Endothelial cell of umbilical vein (primary cell): ENCODE data around the gene PRDM12. TPM values are rescaled to one million over a fixed set of nuclear protein-coding genes. Genes with fewer than 3 reads are reported as not detected.

Experiments
- BruUV-seq: library from RNA; stranded (reverse); fragments of 400-500 nt; replicated peaks from 2 replicates; lab custom pipeline; 2021; lab: Mats Ljungman, UMichigan
- CTCF ChIA-PET: fragments of 300-600, 350-600 bp; sonication (Branson Sonifier 250); formaldehyde crosslinking; loops from one replicate; lab custom pipeline; 2021; ENCODE audit warnings: antibody characterized with exemption, inconsistent platforms; lab: Charles Lee
- POLR2A ChIA-PET: fragments of 300-600, 350-600 bp; sonication (Branson Sonifier 250); formaldehyde crosslinking; loops from one replicate; lab custom pipeline; 2021; ENCODE audit warnings: antibody characterized with exemption, inconsistent platforms; lab: Charles Lee
- DNase-seq: peaks from one replicate; pipeline ENCODE4 v3.0.0-alpha.2; 2011; ENCODE audit warnings: low read depth, low spot score
- FAIRE-seq: peaks from 2 replicates; lab custom pipeline; 2011; peaks lifted over from hg19 to GRCh38; lab: Jason Lieb, UNC
- H2AFZ ChIP-seq: 2 replicates; pipeline ENCODE4 v1.6.0; 2012; ENCODE audit warnings: low read depth, low read length, control low read depth, inconsistent platforms
- H3K27ac ChIP-seq: 2 replicates; pipeline ENCODE4 v1.5.1; 2011; ENCODE audit warnings: low read depth, mild to moderate bottlenecking, control low read depth, low read length, moderate library complexity; ENCODE audit not compliant: insufficient read depth
- H3K27me3 ChIP-seq, 2 experiments: 2 replicates each; pipeline versions ENCODE4 v1.6.0 to v1.6.1; 2011; ENCODE audit warnings: low read length in 2 of 2, mixed read lengths in 1 of 2; ENCODE audit not compliant: control insufficient read depth in 2 of 2, insufficient read depth in 2 of 2
- H3K36me3 ChIP-seq, 2 experiments: 2 replicates in 1 of 2; 3 replicates in 1 of 2; pipeline ENCODE4 v1.5.1; 2011; ENCODE audit warnings: low read length in 2 of 2, mild to moderate bottlenecking in 1 of 2, moderate library complexity in 1 of 2; ENCODE audit not compliant: control insufficient read depth in 2 of 2, insufficient read depth in 2 of 2; ENCODE audit errors: extremely low read depth in 1 of 2
- H3K4me1 ChIP-seq: 3 replicates; pipeline ENCODE4 v1.5.1; 2011; ENCODE audit warnings: mild to moderate bottlenecking, low read length; ENCODE audit not compliant: control insufficient read depth, insufficient read depth; ENCODE audit errors: extremely low read depth
- H3K4me2 ChIP-seq: 2 replicates; pipeline ENCODE4 v1.6.1; 2011; ENCODE audit warnings: low read length, control low read depth, mixed read lengths; ENCODE audit not compliant: insufficient read depth
- H3K4me3 ChIP-seq, 3 experiments: fragments of 200-600 bp in 1 of 3; sonication (generic), shearing (Covaris generic) in 1 of 3; replicated peaks in 1 of 3; 2 replicates each; pipeline ENCODE4 v1.5.1; 2011 to 2016; ENCODE audit warnings: control low read depth in 3 of 3, low read length in 3 of 3, mild to moderate bottlenecking in 2 of 3, inconsistent platforms in 1 of 3, low read depth in 1 of 3, moderate library complexity in 1 of 3; ENCODE audit not compliant: insufficient read depth in 1 of 3
- H3K79me2 ChIP-seq: 2 replicates; pipeline ENCODE4 v1.6.0; 2012; ENCODE audit warnings: low read length, inconsistent platforms; ENCODE audit not compliant: control insufficient read depth, insufficient read depth
- H3K9ac ChIP-seq: replicated peaks from 2 replicates; pipeline ENCODE3; 2011; ENCODE audit warnings: low read length, control low read depth; ENCODE audit not compliant: insufficient read depth; ENCODE audit errors: extremely low read depth
- H3K9me1 ChIP-seq: replicated peaks from 3 replicates; pipeline ENCODE4 v1.6.0; 2011; ENCODE audit warnings: mild to moderate bottlenecking, low read length; ENCODE audit not compliant: control insufficient read depth, insufficient read depth; ENCODE audit errors: extremely low read depth
- H3K9me3 ChIP-seq: replicated peaks from 2 replicates; pipeline ENCODE4 v1.5.1; 2012; ENCODE audit warnings: low read length, inconsistent platforms; ENCODE audit not compliant: control insufficient read depth, insufficient read depth
- H4K20me1 ChIP-seq: replicated peaks from 2 replicates; pipeline ENCODE3; 2011; ENCODE audit warnings: mild to moderate bottlenecking, low read length; ENCODE audit not compliant: control insufficient read depth, insufficient read depth; ENCODE audit errors: extremely low read depth
- EZH2 ChIP-seq: IDR thresholded peaks from 2 replicates; pipeline ENCODE4 v1.6.1; 2012; ENCODE audit warnings: borderline replicate concordance, low read depth, mild to moderate bottlenecking, moderate library complexity, low read length, inconsistent platforms; ENCODE audit not compliant: severe bottlenecking
- FOS ChIP-seq: IDR thresholded peaks from 2 replicates; pipeline ENCODE4 v1.6.1; 2011; ENCODE audit warnings: mild to moderate bottlenecking, low read length, moderate library complexity, borderline replicate concordance; ENCODE audit not compliant: insufficient read depth
- GATA2 ChIP-seq: IDR thresholded peaks from 2 replicates; pipeline ENCODE4 v1.7.0; 2011; ENCODE audit warnings: low read depth, mild to moderate bottlenecking, moderate library complexity, mixed read lengths, low read length; ENCODE audit not compliant: insufficient read length, insufficient read depth
- JUN ChIP-seq: IDR thresholded peaks from 2 replicates; pipeline ENCODE4 v1.6.1; 2011; ENCODE audit warnings: borderline replicate concordance, low read depth; ENCODE audit not compliant: insufficient read length, insufficient read depth
- MYC ChIP-seq: IDR thresholded peaks from one replicate; pipeline ENCODE4 v1.6.1; 2011; ENCODE audit warnings: mild to moderate bottlenecking, low read depth, low read length
- POLR2A ChIP-seq: IDR thresholded peaks from 2 replicates; pipeline ENCODE4 v1.6.1; 2012; ENCODE audit warnings: low read depth, mild to moderate bottlenecking, control low read depth, low read length
- POLR2AphosphoS5 ChIP-seq: IDR thresholded peaks from 2 replicates; pipeline ENCODE4 v1.6.1; 2012; ENCODE audit warnings: low read depth, mild to moderate bottlenecking, control low read depth, low read length, moderate library complexity; ENCODE audit not compliant: insufficient read depth
- dilution Hi-C: fragments of 300-500 bp; cut with MboI; formaldehyde crosslinking; loops from one replicate; pipeline ENCODE4 v1.15.0; 2019; ENCODE audit warnings: low sequenced_read_pairs; ENCODE audit not compliant: extremely low pct_ligation_motif_present
- intact Hi-C: fragments of 100-400 bp; cut with micrococcal nuclease; formaldehyde crosslinking; loops from one replicate; pipeline ENCODE4 v1.10.0; 2022
- polyA plus RNA-seq, 4 experiments: library from polyadenylated mRNA; depleted of rRNA in 3 of 4; stranded (reverse) in 3 of 4; unstranded in 1 of 4; fragments of >200 nt; gene quantifications; 2 replicates each; pipeline versions ENCODE4 v1.2.1 to v1.2.3, GENCODE V29; 2011 to 2012; ENCODE audit warnings: missing spikeins in 1 of 4
- total RNA-seq: library from RNA; stranded (reverse); gene quantifications from 2 replicates; pipeline ENCODE4 v1.2.3, GENCODE V29; 2021
- TF ChIP-seq, protein P1 (sequence below): IDR thresholded peaks from 2 replicates; pipeline ENCODE4 v1.6.1; 2011; ENCODE audit not compliant: insufficient read depth, insufficient read length
- TF ChIP-seq, protein P2 (sequence below), 2 donors: IDR thresholded peaks; 1 replicate in 1 of 2; 2 replicates in 1 of 2; pipeline ENCODE4 v1.5.1; 2011; ENCODE audit warnings: low read length in 2 of 2, mild to moderate bottlenecking in 2 of 2, moderate library complexity in 2 of 2, control low read depth in 1 of 2, inconsistent platforms in 1 of 2, low read depth in 1 of 2; ENCODE audit not compliant: insufficient read depth in 1 of 2; ENCODE audit errors: extremely low read depth in 1 of 2

Gene PRDM12
- total and polyA plus RNA-seq, 2 donors (not counting 3 experiments of a cell fraction or from before 2014, with no cell fraction given), result not detected

DNA sequence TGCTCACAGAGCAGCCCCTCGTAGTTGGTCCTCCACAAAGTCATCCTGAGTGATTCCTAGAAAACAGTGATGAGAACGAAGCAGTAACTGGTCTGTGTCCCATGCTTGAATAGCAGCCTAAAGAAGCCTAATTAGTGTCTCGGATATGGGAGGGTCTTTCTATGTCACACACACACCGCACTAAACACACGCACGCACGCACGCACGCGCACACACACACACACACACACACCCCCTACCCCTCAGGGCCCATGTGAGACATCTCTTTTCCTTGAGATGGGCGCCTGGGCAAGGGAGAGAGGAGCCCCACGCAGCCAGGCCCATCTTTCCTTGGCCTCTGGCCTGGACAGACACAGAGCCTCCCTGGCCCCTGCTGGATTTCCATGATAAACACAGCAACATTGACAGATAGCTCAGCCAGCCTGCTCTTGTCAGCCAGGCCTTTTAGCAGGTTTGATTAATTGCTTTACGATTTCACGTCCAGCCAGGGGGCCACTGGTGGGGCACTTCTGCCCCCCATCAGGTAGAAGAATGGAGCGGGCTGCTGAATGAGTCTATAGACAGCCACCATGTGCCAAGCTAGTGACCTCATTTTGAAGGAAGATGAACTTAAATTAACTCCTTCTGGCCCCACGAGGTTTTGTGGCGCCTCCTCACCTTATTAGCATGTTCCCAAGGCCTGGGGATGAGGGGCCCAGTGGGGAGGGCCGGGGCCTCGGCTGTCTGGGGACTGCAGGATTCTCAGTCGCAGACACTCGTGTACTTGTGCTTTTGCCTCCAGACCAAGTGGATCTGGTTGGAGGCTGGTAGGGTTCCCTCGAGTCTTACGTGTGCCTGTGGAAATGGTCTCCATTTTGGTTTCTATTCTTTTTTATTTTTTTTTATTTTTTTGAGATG is 36.2 kb upstream of the PRDM12 start:
- FAIRE-seq, result no peak
- TF ChIP-seq MYC (no peak), GATA2 (no peak), POLR2A (no peak), POLR2AphosphoS5 (no peak), FOS (no peak), EZH2 (no peak), JUN (no peak)
- TF ChIP-seq, protein P1, sequence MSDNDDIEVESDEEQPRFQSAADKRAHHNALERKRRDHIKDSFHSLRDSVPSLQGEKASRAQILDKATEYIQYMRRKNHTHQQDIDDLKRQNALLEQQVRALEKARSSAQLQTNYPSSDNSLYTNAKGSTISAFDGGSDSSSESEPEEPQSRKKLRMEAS, result no peak
- TF ChIP-seq, protein P2, sequence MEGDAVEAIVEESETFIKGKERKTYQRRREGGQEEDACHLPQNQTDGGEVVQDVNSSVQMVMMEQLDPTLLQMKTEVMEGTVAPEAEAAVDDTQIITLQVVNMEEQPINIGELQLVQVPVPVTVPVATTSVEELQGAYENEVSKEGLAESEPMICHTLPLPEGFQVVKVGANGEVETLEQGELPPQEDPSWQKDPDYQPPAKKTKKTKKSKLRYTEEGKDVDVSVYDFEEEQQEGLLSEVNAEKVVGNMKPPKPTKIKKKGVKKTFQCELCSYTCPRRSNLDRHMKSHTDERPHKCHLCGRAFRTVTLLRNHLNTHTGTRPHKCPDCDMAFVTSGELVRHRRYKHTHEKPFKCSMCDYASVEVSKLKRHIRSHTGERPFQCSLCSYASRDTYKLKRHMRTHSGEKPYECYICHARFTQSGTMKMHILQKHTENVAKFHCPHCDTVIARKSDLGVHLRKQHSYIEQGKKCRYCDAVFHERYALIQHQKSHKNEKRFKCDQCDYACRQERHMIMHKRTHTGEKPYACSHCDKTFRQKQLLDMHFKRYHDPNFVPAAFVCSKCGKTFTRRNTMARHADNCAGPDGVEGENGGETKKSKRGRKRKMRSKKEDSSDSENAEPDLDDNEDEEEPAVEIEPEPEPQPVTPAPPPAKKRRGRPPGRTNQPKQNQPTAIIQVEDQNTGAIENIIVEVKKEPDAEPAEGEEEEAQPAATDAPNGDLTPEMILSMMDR (IDR thresholded peaks at IDR 0.05; ENCODE audit: extremely low read depth in 1 of 2, insufficient read depth in 1 of 2, low read depth in 1 of 2, low read length in 2 of 2), result no peak
- intact Hi-C loops, result no loop called here
- dilution Hi-C loops, result no loop called here
- H3K27me3 ChIP-seq, result no peaks in the 10 kb centered on the region
- no peak overlapping the region for H3K27ac ChIP-seq
- BruUV-seq, result no TSS peak
- DNase-seq, result no peak
- H3K4me2 ChIP-seq, result no peak overlapping the region
- ChIA-PET POLR2A (no interaction called here), CTCF (no interaction called here)
- no peaks in the 10 kb centered on the region for H3K4me1 ChIP-seq
- H3K9ac ChIP-seq, result no peak overlapping the region
- no peak overlapping the region for H3K4me3 ChIP-seq
- H4K20me1 ChIP-seq, result no peaks in the 10 kb centered on the region
- no peaks in the 10 kb centered on the region for H3K9me1 ChIP-seq
- no peak overlapping the region for H2AFZ ChIP-seq
- H3K79me2 ChIP-seq, result no peaks in the 10 kb centered on the region
- peaks cover 21 to 58% of the 10 kb centered on the region in 2 experiments for H3K36me3 ChIP-seq
- H3K9me3 ChIP-seq, result no peaks in the 10 kb centered on the region
